Left renal pelvis (tissue), 4 donors: Measurements from ENCODE around the gene EFNA1. TPM values are rescaled to one million over a fixed set of nuclear protein-coding genes. Genes with fewer than 3 reads are reported as not detected.

ENCODE experiments used
- DNase-seq, 4 donors: peaks; one replicate each; pipeline ENCODE4 v3.0.0-alpha.2; 2013; ENCODE audit warnings: low read depth in 4 of 4, low spot score in 3 of 4
- polyA plus RNA-seq, 4 donors: library from polyadenylated mRNA; unstranded; fragments of 120-200 nt; gene quantifications; one replicate each; pipeline ENCODE4 v1.2.1, GENCODE V29; 2013; ENCODE audit not compliant: insufficient read length in 4 of 4

The EFNA1 gene
- polyA plus RNA-seq, 4 donors = 23.7 to 69.5 (median 63.0) TPM

- no peak for DNase-seq
These were observed 3.9 kb upstream of the EFNA1 start for GRCh38 chr1:155123801-155124200.

GRCh38 chr1:155124503-155125463 lies 2.9 kb upstream of the EFNA1 start:
- no peak for DNase-seq

- DNase-seq = no peak
These were observed 2.1 kb upstream of the EFNA1 start for GRCh38 chr1:155125511-155125945.

GRCh38 chr1:155125946-155126555 lies 1.6 kb upstream of the EFNA1 start:
- no peak for DNase-seq

GRCh38 chr1:155126556-155127104 lies 1.0 kb upstream of the EFNA1 start:
- DNase-seq = no peak

GRCh38 chr1:155127967-155128754 lies 485 bp downstream of the EFNA1 start:
- DNase-seq = no peak

- no peak for DNase-seq
These were observed 1.2 kb downstream of the EFNA1 start for GRCh38 chr1:155128755-155129473.

GRCh38 chr1:155130272-155131006 lies 2.8 kb downstream of the EFNA1 start:
- no peak for DNase-seq

- no peak for DNase-seq
These were observed 3.6 kb downstream of the EFNA1 start for GRCh38 chr1:155131285-155131684.

GRCh38 chr1:155131856-155132255 lies 4.2 kb downstream of the EFNA1 start:
- no peak for DNase-seq

GRCh38 chr1:155133799-155134281 lies 6.2 kb downstream of the EFNA1 start:
- no peak for DNase-seq

- DNase-seq = no peak
These were observed 6.6 kb downstream of the EFNA1 start for GRCh38 chr1:155134322-155134721.

- DNase-seq = peak in 1 of 4 donors; percentile 33
These were observed 7.3 kb downstream of the EFNA1 start for GRCh38 chr1:155134880-155135414.

- peak; percentile 82 to 89 (median 85) for DNase-seq
These were observed 7.8 kb downstream of the EFNA1 start, which contains the start of gene SLC50A1 for GRCh38 chr1:155135415-155136028. Gene SLC50A1 (plus strand): TSS chr1:155135852. CDS start chr1:155135912, 60 bp downstream.

GRCh38 chr1:155136748-155137147 lies 9.1 kb downstream of the EFNA1 start:
- DNase-seq = no peak

GRCh38 chr1:155137154-155137949 lies 9.7 kb downstream of the EFNA1 start:
- DNase-seq = no peak

GRCh38 chr1:155139895-155140629 lies 12.4 kb downstream of the EFNA1 start, which contains the start of gene DPM3:
Gene DPM3 (minus strand): TSS chr1:155140531. CDS start chr1:155140240, 291 bp downstream.
- DNase-seq = peak in 2 of 4 donors; percentile 59 to 69
